K562 (cell line): ENCODE measurements around the gene GEMIN5. TPM values are rescaled to one million over a fixed set of nuclear protein-coding genes. Genes with fewer than 3 reads are reported as not detected.
"Not testable (repeated sequence)": the region's sequence is repeated elsewhere in the genome, so short reads cannot be mapped to it uniquely, and the experiment has no call there.

Source experiments
- ATAC-seq: fragments of 200-7000 bp; cut with Tn5 transposase; 3 replicates; pipeline ENCODE4 v1.9.1; 2020; ENCODE audit warnings: moderate library complexity
- BruUV-seq: library from RNA; stranded (reverse); fragments of 400-500 nt; replicated peaks from 2 replicates; lab custom pipeline; 2021; lab: Mats Ljungman, UMichigan
- CTCF ChIA-PET: fragments of 300-600 bp; formaldehyde crosslinking; extraction: SDS; loops from one replicate; lab custom pipeline; 2021; ENCODE audit warnings: low intra/inter-chr PET ratio; lab: Yijun Ruan, JAX
- POLR2A ChIA-PET: fragments of 300-600, 350-650 bp; sonication (Branson Sonifier 250); formaldehyde crosslinking; extraction: SDS; loops from one replicate; lab custom pipeline; 2021; ENCODE audit warnings: antibody characterized with exemption, inconsistent platforms; lab: Yijun Ruan, JAX
- DNase-seq, 4 experiments: peaks; one replicate each; pipeline versions ENCODE4 v3.0.0 to v3.0.0-alpha.2; 2011 to 2018; ENCODE audit warnings: low spot score in 3 of 4, mixed read lengths in 3 of 4; ENCODE audit errors: extremely low read depth in 1 of 4
- FAIRE-seq: peaks from 2 replicates; lab custom pipeline; 2011; peaks lifted over from hg19 to GRCh38; lab: Jason Lieb, UNC
- H2AFZ ChIP-seq: 2 replicates; pipeline ENCODE4 v1.6.0; 2011; ENCODE audit warnings: low read depth, low read length, control low read depth, inconsistent platforms
- H3K27ac ChIP-seq: fragments of 200-600 bp; 3 replicates; pipeline ENCODE4 v1.8.0; 2011; ENCODE audit warnings: low read depth, mild to moderate bottlenecking, control low read depth, inconsistent platforms, low read length, moderate library complexity, mixed read lengths; ENCODE audit errors: extremely low read depth
- H3K27me3 ChIP-seq, 2 experiments: fragments of 300-600 bp in 1 of 2; 2 replicates in 1 of 2; 3 replicates in 1 of 2; pipeline versions ENCODE4 v1.6.0 to v1.8.0; 2011; ENCODE audit warnings: inconsistent platforms in 2 of 2, low read length in 2 of 2, mild to moderate bottlenecking in 1 of 2, mixed read lengths in 1 of 2, moderate library complexity in 1 of 2; ENCODE audit not compliant: control insufficient read depth in 2 of 2, insufficient read depth in 2 of 2
- H3K36me3 ChIP-seq: fragments of 300-600 bp; 3 replicates; pipeline ENCODE4 v1.8.0; 2011; ENCODE audit warnings: mild to moderate bottlenecking, low read length, inconsistent platforms; ENCODE audit not compliant: control insufficient read depth, insufficient read depth
- H3K4me1 ChIP-seq, 2 experiments: fragments of 200-600 bp in 1 of 2; replicated peaks in 1 of 2; 2 replicates in 1 of 2; 3 replicates in 1 of 2; pipeline versions ENCODE4 v1.5.1 to v1.8.0; 2011; ENCODE audit warnings: inconsistent platforms in 2 of 2, low read length in 2 of 2, mild to moderate bottlenecking in 1 of 2, mixed read lengths in 1 of 2, moderate library complexity in 1 of 2; ENCODE audit not compliant: control insufficient read depth in 2 of 2, insufficient read depth in 2 of 2
- H3K4me2 ChIP-seq: 2 replicates; pipeline ENCODE4 v1.6.1; 2011; ENCODE audit warnings: low read length, control low read depth, inconsistent platforms, mixed read lengths; ENCODE audit not compliant: insufficient read depth
- H3K4me3 ChIP-seq: fragments of 200-600 bp; sonication (generic), shearing (Covaris generic); 2 replicates; pipeline ENCODE4 v1.5.1; 2016; ENCODE audit warnings: control low read depth, inconsistent platforms
- H3K79me2 ChIP-seq: fragments of 200-600 bp; 3 replicates; pipeline ENCODE4 v1.8.0; 2011; ENCODE audit warnings: low read length, inconsistent platforms; ENCODE audit not compliant: control insufficient read depth, insufficient read depth
- H3K9ac ChIP-seq, 2 experiments: 2 replicates each; pipeline versions ENCODE4 v1.6.0 to v1.6.1; 2011; ENCODE audit warnings: low read depth in 2 of 2, low read length in 2 of 2, control low read depth in 1 of 2, inconsistent platforms in 1 of 2, mild to moderate bottlenecking in 1 of 2, mixed read lengths in 1 of 2; ENCODE audit not compliant: insufficient read depth in 1 of 2
- H3K9me1 ChIP-seq: one replicate; pipeline ENCODE4 v1.6.0; 2011; ENCODE audit warnings: inconsistent platforms, mild to moderate bottlenecking, low read length, moderate library complexity; ENCODE audit not compliant: control insufficient read depth, insufficient read depth
- H3K9me3 ChIP-seq: replicated peaks from 2 replicates; pipeline ENCODE4 v1.5.1; 2011; ENCODE audit warnings: low read depth, low read length, inconsistent platforms; ENCODE audit not compliant: control insufficient read depth, insufficient read depth
- H4K20me1 ChIP-seq: replicated peaks from 2 replicates; pipeline ENCODE4 v1.6.1; 2011; ENCODE audit warnings: low read length, inconsistent platforms, mixed read lengths; ENCODE audit not compliant: control insufficient read depth, insufficient read depth
- DMBX1 ChIP-seq: fragments of 250-450 bp; sonication (Bioruptor Pico); IDR thresholded peaks from 2 replicates; pipeline ENCODE4 v1.8.0; 2022; ENCODE audit warnings: inconsistent platforms, mild to moderate bottlenecking, moderate library complexity, borderline replicate concordance
- GTF2A2 ChIP-seq: IDR thresholded peaks from 2 replicates; pipeline ENCODE4 v1.6.1; 2016; ENCODE audit warnings: mild to moderate bottlenecking, missing genetic modification characterization, missing compliant biosample characterization
- NR4A1 ChIP-seq, 2 experiments: fragments of 250-450 bp in 1 of 2; fragments of 450-650 bp in 1 of 2; sonication (Bioruptor Pico) in 1 of 2; IDR thresholded peaks; 2 replicates each; pipeline versions ENCODE4 v1.4.0 to v1.6.1; 2016 to 2020; ENCODE audit warnings: mild to moderate bottlenecking in 2 of 2, missing compliant biosample characterization in 1 of 2, missing genetic modification characterization in 1 of 2, moderate library complexity in 1 of 2
- SMAD4 ChIP-seq: fragments of 250-450 bp; sonication (Bioruptor Pico); conservative IDR thresholded peaks from 2 replicates; pipeline ENCODE4 v1.8.0; 2021; ENCODE audit warnings: inconsistent platforms, mild to moderate bottlenecking, moderate library complexity
- ZNF311 ChIP-seq: fragments of 250-450 bp; sonication (Bioruptor Pico); IDR thresholded peaks from 2 replicates; pipeline ENCODE4 v1.4.0; 2020; ENCODE audit warnings: mild to moderate bottlenecking, moderate library complexity
- ZNF583 ChIP-seq: fragments of 250-450 bp; sonication (Bioruptor Pico); IDR thresholded peaks from 2 replicates; pipeline ENCODE4 v1.4.0; 2020
- WGBS: fragments of 100-300 bp; shearing (Covaris generic); methylation state at CpG from one replicate; pipeline ENCODE4 v1.1.6; 2016; ENCODE audit warnings: low coverage, mixed read lengths; ENCODE audit not compliant: insufficient coverage; ENCODE audit errors: missing lambda C conversion rate; 5-methylcytosine and 5-hydroxymethylcytosine counted together
- in situ Hi-C: fragments of 300-500 bp; cut with MboI; formaldehyde crosslinking; loops from 4 replicates; pipeline ENCODE4 v1.15.0; 2018; ENCODE audit warnings: inconsistent platforms, mixed read lengths
- intact Hi-C: fragments of 100-400 bp; cut with micrococcal nuclease; formaldehyde crosslinking; loops from 2 replicates; pipeline ENCODE4 v1.14.2; 2022
- polyA plus RNA-seq, 8 experiments: library from polyadenylated mRNA; depleted of rRNA in 4 of 8; stranded (reverse) in 5 of 8; unstranded in 3 of 8; fragments of >200 nt; fragmentation: Nextera tagmentation in 2 of 8; fragmentation: Illumina TruSeq in 1 of 8; extraction: Ambion mirVana in 2 of 8; extraction: Trizol in 1 of 8; gene quantifications; 2 replicates each; pipeline versions ENCODE4 v1.2.1 to v1.2.3, GENCODE V29; 2011 to 2014; ENCODE audit warnings: inconsistent platforms in 1 of 8, missing spikeins in 1 of 8
- total RNA-seq, 7 experiments: library from RNA; depleted of rRNA in 6 of 7; stranded (reverse); fragments of >200 nt in 6 of 7; fragmentation: Illumina TruSeq in 2 of 7; extraction: Trizol in 2 of 7; gene quantifications; 2 replicates each; pipeline versions ENCODE4 v1.2.1 to v1.2.3, GENCODE V29; 2011 to 2021; ENCODE audit warnings: low replicate concordance in 1 of 7
- TF ChIP-seq, protein P1 (sequence below): fragments of 450-650 bp; conservative IDR thresholded peaks from 2 replicates; pipeline ENCODE4 v1.6.1; 2016; ENCODE audit warnings: missing genetic modification characterization, low read depth, mild to moderate bottlenecking, control low read depth, missing compliant biosample characterization
- TF ChIP-seq, protein P2 (sequence below): fragments of 450-650 bp; IDR thresholded peaks from 2 replicates; pipeline ENCODE4 v1.6.1; 2017; ENCODE audit warnings: antibody characterized with exemption, mild to moderate bottlenecking
- TF ChIP-seq, protein P3 (sequence below), 3 experiments: fragments of 200-800 bp in 1 of 3; sonication (Bioruptor generic) in 1 of 3; sonication (generic) in 1 of 3; formaldehyde crosslinking in 1 of 3; IDR thresholded peaks; 2 replicates each; pipeline versions ENCODE4 v1.6.1 to v1.8.0; 2016 to 2022; ENCODE audit warnings: mild to moderate bottlenecking in 2 of 3, missing compliant biosample characterization in 2 of 3, missing genetic modification characterization in 2 of 3, missing genetic modification reagents in 1 of 3
- TF ChIP-seq, protein P4 (sequence below): fragments of 450-650 bp; IDR thresholded peaks from 2 replicates; pipeline ENCODE4 v1.6.1; 2016; ENCODE audit warnings: missing biosample characterization, missing genetic modification characterization
- TF ChIP-seq, protein P5 (sequence below), 2 experiments: fragments of 250-450 bp in 1 of 2; fragments of 450-650 bp in 1 of 2; sonication (Bioruptor Pico) in 1 of 2; IDR thresholded peaks; 2 replicates each; pipeline versions ENCODE4 v1.6.1 to v1.8.0; 2016 to 2021; ENCODE audit warnings: mild to moderate bottlenecking in 2 of 2, moderate library complexity in 2 of 2, missing compliant biosample characterization in 1 of 2, missing genetic modification characterization in 1 of 2

GEMIN5 gene
- total and polyA plus RNA-seq, 9 of the 15 experiments (the other 6 are each of a cell fraction or from before 2014, with no cell fraction given): 10.3 to 48.2 (median 34.7) TPM

DNA sequence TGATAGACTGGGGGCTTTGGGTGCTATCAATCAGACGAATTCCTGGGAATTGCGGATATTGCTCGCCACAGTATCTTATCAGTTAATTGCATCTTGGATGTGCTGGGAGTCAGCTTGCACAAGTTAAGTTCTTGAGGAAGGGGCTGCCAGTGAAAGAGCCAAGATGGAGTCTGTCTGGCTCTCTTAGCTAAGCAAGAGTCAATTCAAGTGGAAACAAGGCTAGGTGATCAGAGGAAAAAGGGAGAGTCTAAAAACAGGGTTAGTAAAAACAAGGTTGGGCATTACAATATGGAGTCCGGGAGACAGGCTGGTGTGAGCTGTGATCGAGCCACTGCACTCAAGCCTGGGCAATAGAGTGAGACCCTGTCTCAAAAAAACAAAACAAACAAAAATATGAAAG is 1.4 kb upstream of the GEMIN5 start:
- DNase-seq; BruUV-seq; H3K4me3 ChIP-seq; H4K20me1 ChIP-seq; H3K4me2 ChIP-seq; H3K9ac ChIP-seq; intact Hi-C loops; H3K27me3 ChIP-seq; ATAC-seq; in situ Hi-C loops; CTCF ChIA-PET; H3K9me3 ChIP-seq; FAIRE-seq; H3K27ac ChIP-seq; H3K9me1 ChIP-seq; TF ChIP-seq NR4A1 (CRISPR knock-in tag; IDR thresholded peaks at IDR 0.05): not testable (repeated sequence)
- peak overlapping the region; percentile 92 for H2AFZ ChIP-seq
- POLR2A ChIA-PET: interaction anchor here (0.7 kb wide), 1 partner anchor 566 kb away, joined by 3 read pairs; no protein-coding TSS in a partner anchor
- peaks cover 21% of the 10 kb centered on the region for H3K36me3 ChIP-seq
- H3K4me1 ChIP-seq: peaks cover 23 to 26% of the 10 kb centered on the region in 2 experiments; a peak in 4 of 5 replicates
- H3K79me2 ChIP-seq: peaks cover 67% of the 10 kb centered on the region
- WGBS: 64% methylated on average over 5 of the region's 5 CpGs
- TF ChIP-seq ZNF311 (peak; percentile 77; the same call in 1 of the 2 replicates), ZNF583 (CRISPR knock-in tag) (0 out of 2 replicates have a peak, but pooled peaks have one; percentile 50), GTF2A2 (peak; percentile 72), DMBX1 (peak; percentile 89), NR4A1 (tag; IDR thresholded peaks at IDR 0.05) (peak; percentile 82; the same call in 1 of the 2 replicates), SMAD4 (peak; percentile 79)
- TF ChIP-seq, protein P1, sequence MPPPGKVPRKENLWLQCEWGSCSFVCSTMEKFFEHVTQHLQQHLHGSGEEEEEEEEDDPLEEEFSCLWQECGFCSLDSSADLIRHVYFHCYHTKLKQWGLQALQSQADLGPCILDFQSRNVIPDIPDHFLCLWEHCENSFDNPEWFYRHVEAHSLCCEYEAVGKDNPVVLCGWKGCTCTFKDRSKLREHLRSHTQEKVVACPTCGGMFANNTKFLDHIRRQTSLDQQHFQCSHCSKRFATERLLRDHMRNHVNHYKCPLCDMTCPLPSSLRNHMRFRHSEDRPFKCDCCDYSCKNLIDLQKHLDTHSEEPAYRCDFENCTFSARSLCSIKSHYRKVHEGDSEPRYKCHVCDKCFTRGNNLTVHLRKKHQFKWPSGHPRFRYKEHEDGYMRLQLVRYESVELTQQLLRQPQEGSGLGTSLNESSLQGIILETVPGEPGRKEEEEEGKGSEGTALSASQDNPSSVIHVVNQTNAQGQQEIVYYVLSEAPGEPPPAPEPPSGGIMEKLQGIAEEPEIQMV (tag): 0 out of 2 replicates have a peak, but pooled peaks have one; percentile 36
- TF ChIP-seq, protein P2, sequence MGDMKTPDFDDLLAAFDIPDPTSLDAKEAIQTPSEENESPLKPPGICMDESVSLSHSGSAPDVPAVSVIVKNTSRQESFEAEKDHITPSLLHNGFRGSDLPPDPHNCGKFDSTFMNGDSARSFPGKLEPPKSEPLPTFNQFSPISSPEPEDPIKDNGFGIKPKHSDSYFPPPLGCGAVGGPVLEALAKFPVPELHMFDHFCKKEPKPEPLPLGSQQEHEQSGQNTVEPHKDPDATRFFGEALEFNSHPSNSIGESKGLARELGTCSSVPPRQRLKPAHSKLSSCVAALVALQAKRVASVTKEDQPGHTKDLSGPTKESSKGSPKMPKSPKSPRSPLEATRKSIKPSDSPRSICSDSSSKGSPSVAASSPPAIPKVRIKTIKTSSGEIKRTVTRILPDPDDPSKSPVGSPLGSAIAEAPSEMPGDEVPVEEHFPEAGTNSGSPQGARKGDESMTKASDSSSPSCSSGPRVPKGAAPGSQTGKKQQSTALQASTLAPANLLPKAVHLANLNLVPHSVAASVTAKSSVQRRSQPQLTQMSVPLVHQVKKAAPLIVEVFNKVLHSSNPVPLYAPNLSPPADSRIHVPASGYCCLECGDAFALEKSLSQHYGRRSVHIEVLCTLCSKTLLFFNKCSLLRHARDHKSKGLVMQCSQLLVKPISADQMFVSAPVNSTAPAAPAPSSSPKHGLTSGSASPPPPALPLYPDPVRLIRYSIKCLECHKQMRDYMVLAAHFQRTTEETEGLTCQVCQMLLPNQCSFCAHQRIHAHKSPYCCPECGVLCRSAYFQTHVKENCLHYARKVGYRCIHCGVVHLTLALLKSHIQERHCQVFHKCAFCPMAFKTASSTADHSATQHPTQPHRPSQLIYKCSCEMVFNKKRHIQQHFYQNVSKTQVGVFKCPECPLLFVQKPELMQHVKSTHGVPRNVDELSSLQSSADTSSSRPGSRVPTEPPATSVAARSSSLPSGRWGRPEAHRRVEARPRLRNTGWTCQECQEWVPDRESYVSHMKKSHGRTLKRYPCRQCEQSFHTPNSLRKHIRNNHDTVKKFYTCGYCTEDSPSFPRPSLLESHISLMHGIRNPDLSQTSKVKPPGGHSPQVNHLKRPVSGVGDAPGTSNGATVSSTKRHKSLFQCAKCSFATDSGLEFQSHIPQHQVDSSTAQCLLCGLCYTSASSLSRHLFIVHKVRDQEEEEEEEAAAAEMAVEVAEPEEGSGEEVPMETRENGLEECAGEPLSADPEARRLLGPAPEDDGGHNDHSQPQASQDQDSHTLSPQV: peak; percentile 92
- TF ChIP-seq, protein P3, sequence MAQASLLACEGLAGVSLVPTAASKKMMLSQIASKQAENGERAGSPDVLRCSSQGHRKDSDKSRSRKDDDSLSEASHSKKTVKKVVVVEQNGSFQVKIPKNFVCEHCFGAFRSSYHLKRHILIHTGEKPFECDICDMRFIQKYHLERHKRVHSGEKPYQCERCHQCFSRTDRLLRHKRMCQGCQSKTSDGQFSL (CRISPR knock-in tag; IDR thresholded peaks at IDR 0.05): not testable (repeated sequence)
- TF ChIP-seq, protein P3 (tag; IDR thresholded peaks at IDR 0.05): peak in 1 of 2 experiments; percentile 72; a peak in 1 of 4 replicates
- TF ChIP-seq, protein P4, sequence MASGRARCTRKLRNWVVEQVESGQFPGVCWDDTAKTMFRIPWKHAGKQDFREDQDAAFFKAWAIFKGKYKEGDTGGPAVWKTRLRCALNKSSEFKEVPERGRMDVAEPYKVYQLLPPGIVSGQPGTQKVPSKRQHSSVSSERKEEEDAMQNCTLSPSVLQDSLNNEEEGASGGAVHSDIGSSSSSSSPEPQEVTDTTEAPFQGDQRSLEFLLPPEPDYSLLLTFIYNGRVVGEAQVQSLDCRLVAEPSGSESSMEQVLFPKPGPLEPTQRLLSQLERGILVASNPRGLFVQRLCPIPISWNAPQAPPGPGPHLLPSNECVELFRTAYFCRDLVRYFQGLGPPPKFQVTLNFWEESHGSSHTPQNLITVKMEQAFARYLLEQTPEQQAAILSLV: peak; percentile 53; the same call in 1 of the 2 replicates
- TF ChIP-seq, protein P5, sequence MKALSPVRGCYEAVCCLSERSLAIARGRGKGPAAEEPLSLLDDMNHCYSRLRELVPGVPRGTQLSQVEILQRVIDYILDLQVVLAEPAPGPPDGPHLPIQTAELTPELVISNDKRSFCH (CRISPR knock-in tag; IDR thresholded peaks at IDR 0.05): 0 out of 2 replicates have a peak, but pooled peaks have one; percentile 9
- TF ChIP-seq, protein P5 (tag; IDR thresholded peaks at IDR 0.05): peak; percentile 79; the same call in 1 of the 2 replicates
